H1 (cell line): ENCODE data around the gene ZNF548. TPM values are rescaled to one million over a fixed set of nuclear protein-coding genes. Genes with fewer than 3 reads are reported as not detected.

ENCODE experiments used
- BACH1 ChIP-seq: IDR thresholded peaks from 2 replicates; pipeline ENCODE4 v1.6.1; 2012; ENCODE audit warnings: low read length, improper control_type of control experiment
- BCL11A ChIP-seq, 2 experiments: IDR thresholded peaks; one replicate each; pipeline ENCODE4 v1.6.1; 2011; ENCODE audit warnings: low read depth in 2 of 2, low read length in 2 of 2, mild to moderate bottlenecking in 2 of 2
- CREB1 ChIP-seq: IDR thresholded peaks from 2 replicates; pipeline ENCODE4 v1.6.1; 2012; ENCODE audit warnings: inconsistent platforms
- FOSL1 ChIP-seq: IDR thresholded peaks from 2 replicates; pipeline ENCODE4 v1.6.1; 2011; ENCODE audit warnings: mild to moderate bottlenecking, low read depth, low read length, moderate library complexity; ENCODE audit not compliant: insufficient read depth
- KDM4A ChIP-seq: IDR thresholded peaks from one replicate; pipeline ENCODE4 v1.7.1; 2012; ENCODE audit warnings: low read depth, mild to moderate bottlenecking, moderate library complexity, low read length, inconsistent platforms; ENCODE audit not compliant: severe bottlenecking
- NANOG ChIP-seq: IDR thresholded peaks from 2 replicates; pipeline ENCODE4 v1.6.1; 2011; ENCODE audit warnings: low read length, low read depth, mild to moderate bottlenecking, inconsistent platforms; ENCODE audit not compliant: insufficient read depth, poor library complexity, severe bottlenecking
- SIN3A ChIP-seq, 2 experiments: IDR thresholded peaks in 1 of 2; conservative IDR thresholded peaks in 1 of 2; 2 replicates each; pipeline ENCODE4 v1.6.1; 2011 to 2012; ENCODE audit warnings: low read length in 2 of 2, improper control_type of control experiment in 1 of 2, low read depth in 1 of 2, mild to moderate bottlenecking in 1 of 2
- TBP ChIP-seq: IDR thresholded peaks from 2 replicates; pipeline ENCODE4 v1.6.1; 2011; ENCODE audit warnings: low read depth, low read length, improper control_type of control experiment
- polyA plus RNA-seq, 7 experiments: library from polyadenylated mRNA; depleted of rRNA in 3 of 7; stranded (reverse) in 5 of 7; unstranded in 2 of 7; fragments of >200 nt in 5 of 7; fragments of 200-250 nt in 2 of 7; gene quantifications; 1 replicate in 5 of 7; 2 replicates in 1 of 7; 4 replicates in 1 of 7; pipeline versions ENCODE4 v1.2.1 to v1.2.3, GENCODE V29; 2011 to 2013; ENCODE audit warnings: missing spikeins in 2 of 7, mixed read lengths in 2 of 7
- total RNA-seq: library from RNA; stranded (reverse); fragmentation: NEBNext Ultra II Directional; extraction: Animal tissue kit (Norgen Biotek cat#: 25700); gene quantifications from 2 replicates; pipeline ENCODE4 v1.2.1, GENCODE V29; 2021
- TF ChIP-seq, protein P1 (sequence below): fragments of 300-600 bp; sonication (generic); IDR thresholded peaks from 2 replicates; pipeline ENCODE4 v1.7.1; 2012; ENCODE audit warnings: low read length, moderate library complexity, mild to moderate bottlenecking, inconsistent platforms; ENCODE audit not compliant: insufficient replicate concordance

The ZNF548 gene
- total and polyA plus RNA-seq, 2 of the 8 experiments (the other 6 are each of a cell fraction or from before 2014, with no cell fraction given): 7.4 to 9.9 TPM

DNA sequence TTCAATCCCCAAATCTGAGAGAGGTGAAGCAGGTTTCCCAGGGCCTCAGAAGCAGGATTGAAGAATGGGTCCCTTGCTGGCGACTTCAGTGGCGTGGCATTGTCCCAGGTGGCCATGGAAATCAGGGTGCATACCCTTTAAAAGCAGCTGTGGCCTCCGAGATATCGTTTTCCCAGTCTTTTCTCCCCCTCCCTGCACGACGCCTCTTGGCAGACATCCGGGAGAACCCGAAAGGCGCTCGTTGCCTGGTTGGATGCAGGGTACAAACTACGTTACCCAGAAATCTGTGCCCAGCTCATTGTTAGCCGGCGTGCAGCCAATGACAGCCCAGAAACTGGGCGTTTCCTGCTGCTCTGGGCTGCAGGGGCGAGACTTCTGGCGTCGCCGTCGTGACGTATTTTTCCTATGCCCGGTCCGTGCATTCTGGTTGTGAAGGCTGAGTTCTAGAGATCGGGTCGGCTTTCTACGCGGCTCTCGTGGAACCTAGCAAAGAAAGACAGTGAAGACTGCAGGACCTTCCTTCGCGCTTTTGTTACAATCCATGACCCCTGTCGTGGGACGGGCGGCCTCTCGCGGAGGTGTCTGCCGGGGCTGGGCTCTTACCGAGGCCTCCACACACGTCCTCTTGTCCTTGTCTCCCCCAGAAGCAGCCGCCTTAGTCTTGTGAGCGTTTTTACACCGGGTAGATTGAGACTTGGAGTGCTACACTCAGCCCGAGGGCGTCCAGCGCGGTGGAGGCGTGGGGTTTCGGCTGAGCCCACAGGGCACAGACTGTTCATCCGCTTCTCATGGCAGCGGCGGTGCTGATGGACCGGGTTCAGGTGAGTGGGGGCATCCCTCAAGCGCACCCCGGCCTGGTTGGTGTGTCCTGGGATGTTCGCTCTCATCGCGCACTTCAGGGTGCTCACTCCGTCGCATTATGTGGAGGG lies 38.5 kb upstream of the ZNF548 start, which contains the start of gene ZNF304 (continued):
- TF ChIP-seq, protein P1, sequence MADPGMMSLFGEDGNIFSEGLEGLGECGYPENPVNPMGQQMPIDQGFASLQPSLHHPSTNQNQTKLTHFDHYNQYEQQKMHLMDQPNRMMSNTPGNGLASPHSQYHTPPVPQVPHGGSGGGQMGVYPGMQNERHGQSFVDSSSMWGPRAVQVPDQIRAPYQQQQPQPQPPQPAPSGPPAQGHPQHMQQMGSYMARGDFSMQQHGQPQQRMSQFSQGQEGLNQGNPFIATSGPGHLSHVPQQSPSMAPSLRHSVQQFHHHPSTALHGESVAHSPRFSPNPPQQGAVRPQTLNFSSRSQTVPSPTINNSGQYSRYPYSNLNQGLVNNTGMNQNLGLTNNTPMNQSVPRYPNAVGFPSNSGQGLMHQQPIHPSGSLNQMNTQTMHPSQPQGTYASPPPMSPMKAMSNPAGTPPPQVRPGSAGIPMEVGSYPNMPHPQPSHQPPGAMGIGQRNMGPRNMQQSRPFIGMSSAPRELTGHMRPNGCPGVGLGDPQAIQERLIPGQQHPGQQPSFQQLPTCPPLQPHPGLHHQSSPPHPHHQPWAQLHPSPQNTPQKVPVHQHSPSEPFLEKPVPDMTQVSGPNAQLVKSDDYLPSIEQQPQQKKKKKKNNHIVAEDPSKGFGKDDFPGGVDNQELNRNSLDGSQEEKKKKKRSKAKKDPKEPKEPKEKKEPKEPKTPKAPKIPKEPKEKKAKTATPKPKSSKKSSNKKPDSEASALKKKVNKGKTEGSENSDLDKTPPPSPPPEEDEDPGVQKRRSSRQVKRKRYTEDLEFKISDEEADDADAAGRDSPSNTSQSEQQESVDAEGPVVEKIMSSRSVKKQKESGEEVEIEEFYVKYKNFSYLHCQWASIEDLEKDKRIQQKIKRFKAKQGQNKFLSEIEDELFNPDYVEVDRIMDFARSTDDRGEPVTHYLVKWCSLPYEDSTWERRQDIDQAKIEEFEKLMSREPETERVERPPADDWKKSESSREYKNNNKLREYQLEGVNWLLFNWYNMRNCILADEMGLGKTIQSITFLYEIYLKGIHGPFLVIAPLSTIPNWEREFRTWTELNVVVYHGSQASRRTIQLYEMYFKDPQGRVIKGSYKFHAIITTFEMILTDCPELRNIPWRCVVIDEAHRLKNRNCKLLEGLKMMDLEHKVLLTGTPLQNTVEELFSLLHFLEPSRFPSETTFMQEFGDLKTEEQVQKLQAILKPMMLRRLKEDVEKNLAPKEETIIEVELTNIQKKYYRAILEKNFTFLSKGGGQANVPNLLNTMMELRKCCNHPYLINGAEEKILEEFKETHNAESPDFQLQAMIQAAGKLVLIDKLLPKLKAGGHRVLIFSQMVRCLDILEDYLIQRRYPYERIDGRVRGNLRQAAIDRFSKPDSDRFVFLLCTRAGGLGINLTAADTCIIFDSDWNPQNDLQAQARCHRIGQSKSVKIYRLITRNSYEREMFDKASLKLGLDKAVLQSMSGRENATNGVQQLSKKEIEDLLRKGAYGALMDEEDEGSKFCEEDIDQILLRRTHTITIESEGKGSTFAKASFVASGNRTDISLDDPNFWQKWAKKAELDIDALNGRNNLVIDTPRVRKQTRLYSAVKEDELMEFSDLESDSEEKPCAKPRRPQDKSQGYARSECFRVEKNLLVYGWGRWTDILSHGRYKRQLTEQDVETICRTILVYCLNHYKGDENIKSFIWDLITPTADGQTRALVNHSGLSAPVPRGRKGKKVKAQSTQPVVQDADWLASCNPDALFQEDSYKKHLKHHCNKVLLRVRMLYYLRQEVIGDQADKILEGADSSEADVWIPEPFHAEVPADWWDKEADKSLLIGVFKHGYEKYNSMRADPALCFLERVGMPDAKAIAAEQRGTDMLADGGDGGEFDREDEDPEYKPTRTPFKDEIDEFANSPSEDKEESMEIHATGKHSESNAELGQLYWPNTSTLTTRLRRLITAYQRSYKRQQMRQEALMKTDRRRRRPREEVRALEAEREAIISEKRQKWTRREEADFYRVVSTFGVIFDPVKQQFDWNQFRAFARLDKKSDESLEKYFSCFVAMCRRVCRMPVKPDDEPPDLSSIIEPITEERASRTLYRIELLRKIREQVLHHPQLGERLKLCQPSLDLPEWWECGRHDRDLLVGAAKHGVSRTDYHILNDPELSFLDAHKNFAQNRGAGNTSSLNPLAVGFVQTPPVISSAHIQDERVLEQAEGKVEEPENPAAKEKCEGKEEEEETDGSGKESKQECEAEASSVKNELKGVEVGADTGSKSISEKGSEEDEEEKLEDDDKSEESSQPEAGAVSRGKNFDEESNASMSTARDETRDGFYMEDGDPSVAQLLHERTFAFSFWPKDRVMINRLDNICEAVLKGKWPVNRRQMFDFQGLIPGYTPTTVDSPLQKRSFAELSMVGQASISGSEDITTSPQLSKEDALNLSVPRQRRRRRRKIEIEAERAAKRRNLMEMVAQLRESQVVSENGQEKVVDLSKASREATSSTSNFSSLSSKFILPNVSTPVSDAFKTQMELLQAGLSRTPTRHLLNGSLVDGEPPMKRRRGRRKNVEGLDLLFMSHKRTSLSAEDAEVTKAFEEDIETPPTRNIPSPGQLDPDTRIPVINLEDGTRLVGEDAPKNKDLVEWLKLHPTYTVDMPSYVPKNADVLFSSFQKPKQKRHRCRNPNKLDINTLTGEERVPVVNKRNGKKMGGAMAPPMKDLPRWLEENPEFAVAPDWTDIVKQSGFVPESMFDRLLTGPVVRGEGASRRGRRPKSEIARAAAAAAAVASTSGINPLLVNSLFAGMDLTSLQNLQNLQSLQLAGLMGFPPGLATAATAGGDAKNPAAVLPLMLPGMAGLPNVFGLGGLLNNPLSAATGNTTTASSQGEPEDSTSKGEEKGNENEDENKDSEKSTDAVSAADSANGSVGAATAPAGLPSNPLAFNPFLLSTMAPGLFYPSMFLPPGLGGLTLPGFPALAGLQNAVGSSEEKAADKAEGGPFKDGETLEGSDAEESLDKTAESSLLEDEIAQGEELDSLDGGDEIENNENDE: no peak
- no peak for TF ChIP-seq FOSL1
- peak; percentile 81 to 94; a peak in 2 of 4 replicates for TF ChIP-seq SIN3A (conservative IDR thresholded peaks at IDR 0.05 in 1 of 2, IDR thresholded peaks at IDR 0.05 in 1 of 2; ENCODE audit: low read depth in 1 of 2, low read length in 2 of 2)
- TF ChIP-seq BACH1: no peak
- TF ChIP-seq CREB1: peak; percentile 97
- no peak for TF ChIP-seq BCL11A (IDR thresholded peaks at IDR 0.05; ENCODE audit: low read depth in 2 of 2, low read length in 2 of 2)
- no peak for TF ChIP-seq NANOG
- TF ChIP-seq TBP: peak; percentile 63
- peak; percentile 70 for TF ChIP-seq KDM4A
